Upper lobe of left lung (tissue), 4 donors: ENCODE results near the gene ID2.

Source experiments
- POLR2A ChIP-seq, 4 donors: fragments of 450-650 bp; IDR thresholded peaks; one replicate each; pipeline ENCODE4 v1.5.1; 2016 to 2017; ENCODE audit warnings: antibody characterized with exemption in 4 of 4, mild to moderate bottlenecking in 2 of 4
- POLR2AphosphoS5 ChIP-seq, 2 donors: sonication (generic); formaldehyde crosslinking; IDR thresholded peaks; one replicate each; pipeline ENCODE4 v1.5.1; 2017; ENCODE audit warnings: antibody characterized with exemption in 2 of 2

GRCh38 chr2:8699839-8700238 is 18.0 kb downstream of the ID2 start:
- no peak for TF ChIP-seq POLR2AphosphoS5 (IDR thresholded peaks at IDR 0.05)
- no peak for TF ChIP-seq POLR2A (IDR thresholded peaks at IDR 0.05)
